T-helper 2 cell treated with Interferon-gamma antibody and Interleukin-4, amounts not matched to agents 100 ng/mL and 5 ng/mL, for 36 hours (primary cell): ENCODE data around the gene PLCB3. TPM values are rescaled to one million over a fixed set of nuclear protein-coding genes. Genes with fewer than 3 reads are reported as not detected.

ENCODE experiments used
- intact Hi-C: fragments of 100-400 bp; cut with micrococcal nuclease; formaldehyde crosslinking; loops from one replicate; pipeline ENCODE4 v1.15.1; 2023
- total RNA-seq: library from RNA; stranded (reverse); gene quantifications from 2 replicates; pipeline ENCODE4 v1.2.3, GENCODE V29; 2022

PLCB3 gene
- total RNA-seq, 1 donor from 2014 or later, result 12.7 TPM

- intact Hi-C loops, result loop anchor here (2.0 kb wide), 1 partner anchor 44 kb away; the partner anchor contains the start of gene FKBP2
These were observed 33.0 kb downstream of the PLCB3 start, which contains the start of gene BAD for GRCh38 chr11:64284048-64284961. Gene BAD (minus strand): TSS chr11:64284665. CDS start chr11:64284368, 297 bp downstream.

- intact Hi-C loops, result loop anchor here (1.0 to 5.0 kb wide), 4 partner anchors 15 to 78 kb away; partner anchors contain the start of genes ESRRA, FERMT3 and FKBP2
These were observed 33.9 kb downstream of the PLCB3 start, which contains the start of gene GPR137 for GRCh38 chr11:64284962-64285884. Gene GPR137 (plus strand): TSS chr11:64285848. CDS start chr11:64286525, 677 bp downstream.

GRCh38 chr11:64285885-64286800 is 34.8 kb downstream of the PLCB3 start:
- intact Hi-C loops, result loop anchor here (1.0 to 5.0 kb wide), 4 partner anchors 16 to 79 kb away; partner anchors contain the start of genes ESRRA, FERMT3 and FKBP2

GRCh38 chr11:64286801-64287159 is 35.5 kb downstream of the PLCB3 start:
- intact Hi-C loops, result loop anchor here (5.0 kb wide), 1 partner anchor 79 kb away; the partner anchor contains the start of gene FERMT3

- intact Hi-C loops, result loop anchor here (5.0 kb wide), 1 partner anchor 81 kb away; the partner anchor contains the start of gene FERMT3
These were observed 36.5 kb downstream of the PLCB3 start for GRCh38 chr11:64287676-64288352.

- intact Hi-C loops, result loop anchor here (5.0 kb wide), 1 partner anchor 81 kb away; the partner anchor contains the start of gene FERMT3
These were observed 37.0 kb downstream of the PLCB3 start for GRCh38 chr11:64288353-64288750.

- intact Hi-C loops, result loop anchor here (5.0 kb wide), 1 partner anchor 82 kb away; the partner anchor contains the start of gene FERMT3
These were observed 37.8 kb downstream of the PLCB3 start for GRCh38 chr11:64289002-64289564.

- intact Hi-C loops, result no loop called here
These were observed 39.3 kb downstream of the PLCB3 start for GRCh38 chr11:64290352-64291261.

GRCh38 chr11:64291262-64291751 is 40.0 kb downstream of the PLCB3 start, which contains the start of gene KCNK4:
Gene KCNK4 (plus strand): TSS chr11:64291302. CDS start chr11:64293019, 1,717 bp downstream.
- intact Hi-C loops, result no loop called here

GRCh38 chr11:64291752-64292459 is 40.6 kb downstream of the PLCB3 start:
- intact Hi-C loops, result no loop called here

- intact Hi-C loops, result no loop called here
These were observed 41.3 kb downstream of the PLCB3 start for GRCh38 chr11:64292460-64293254.

GRCh38 chr11:64294774-64295173 is 43.4 kb downstream of the PLCB3 start:
- intact Hi-C loops, result no loop called here

GRCh38 chr11:64295760-64296159 is 44.4 kb downstream of the PLCB3 start:
- intact Hi-C loops, result no loop called here

- intact Hi-C loops, result no loop called here
These were observed 44.9 kb downstream of the PLCB3 start for GRCh38 chr11:64296236-64296635.

- intact Hi-C loops, result no loop called here
These were observed 45.7 kb downstream of the PLCB3 start for GRCh38 chr11:64296830-64297698.
